HG03045 (cell line): ENCODE measurements around the gene SUPT20H.
"Not testable (repeated sequence)": the region's sequence is repeated elsewhere in the genome, so short reads cannot be mapped to it uniquely, and the experiment has no call there.

Experiments
- ATAC-seq: cut with Tn5 transposase; IDR thresholded peaks from one replicate; pipeline ENCODE4 v1.9.1; 2021; ENCODE audit warnings: mild to moderate bottlenecking, moderate library complexity; ENCODE audit not compliant: unreplicated experiment

Gene SUPT20H

DNA sequence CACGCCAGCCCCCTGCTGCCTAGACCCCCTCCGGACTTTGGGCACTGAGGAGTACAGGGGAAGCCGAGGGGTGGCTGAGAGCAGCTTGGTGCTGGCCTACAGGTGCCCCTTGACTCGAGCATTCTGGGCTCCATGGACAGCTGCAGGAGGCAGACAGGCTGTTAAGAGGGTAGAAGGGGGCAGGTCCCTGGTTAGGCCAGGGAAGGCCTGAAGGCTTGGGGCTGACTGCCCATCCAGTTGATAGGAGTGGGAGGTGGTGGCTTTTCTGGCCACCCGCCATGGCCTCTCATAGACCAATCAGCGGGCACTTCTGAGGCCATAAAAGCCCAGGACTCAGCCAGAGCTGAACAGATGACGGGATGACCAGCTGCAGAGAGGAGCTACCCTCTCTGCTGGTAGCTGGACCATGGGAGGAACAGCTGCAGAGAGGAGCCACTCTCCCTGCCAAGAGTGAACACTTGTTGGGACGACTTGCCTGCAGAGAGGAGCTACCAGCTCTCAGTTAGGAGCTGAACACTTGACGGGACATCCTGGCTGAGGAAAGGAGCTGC, 10.7 kb upstream of the SUPT20H start:
- no peak for ATAC-seq

DNA sequence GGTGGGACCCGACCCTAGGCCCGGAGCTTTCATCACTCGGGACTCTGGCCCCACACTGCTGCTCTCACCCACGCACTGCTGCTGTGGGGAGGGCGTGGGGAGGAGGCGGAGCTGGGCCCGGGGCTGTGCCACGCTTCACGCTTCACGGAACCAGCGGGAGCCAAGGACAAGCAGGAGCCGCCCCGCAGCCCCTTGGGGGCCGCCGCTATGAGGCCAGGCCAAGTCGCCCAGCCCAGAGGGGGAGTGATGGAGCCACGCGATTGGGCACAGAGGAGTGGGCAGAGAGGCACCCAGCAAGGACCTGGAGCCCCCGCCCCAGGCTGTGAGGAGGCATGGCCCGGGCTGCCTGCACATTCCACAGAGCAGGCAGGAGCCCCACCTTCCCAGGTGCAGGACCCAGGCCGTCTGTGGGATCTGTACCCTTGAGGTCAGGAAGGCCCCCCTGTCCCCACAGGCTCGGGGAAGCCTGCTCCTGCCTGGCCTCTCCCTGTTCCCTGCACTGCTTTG, 10.2 kb upstream of the SUPT20H start:
- no peak for ATAC-seq

DNA sequence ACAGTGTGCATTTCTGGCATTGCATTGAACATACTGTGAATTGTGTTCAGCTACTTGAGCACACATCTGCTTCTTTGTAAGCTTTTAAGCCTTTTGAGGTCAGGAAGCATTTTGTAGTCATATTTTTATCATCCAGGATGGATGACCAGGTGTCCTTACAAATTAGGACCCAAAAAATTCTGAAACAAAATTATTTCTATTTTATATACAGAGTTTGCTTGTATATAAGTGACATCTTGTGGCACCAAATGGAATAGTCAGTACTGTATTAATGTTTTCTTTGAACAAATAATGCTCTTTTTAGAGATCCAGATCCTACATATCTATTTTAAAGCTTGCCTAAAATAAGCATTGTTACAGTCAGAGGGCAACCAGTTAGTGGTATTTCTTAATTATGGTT, 9.5 kb upstream of the SUPT20H start:
- ATAC-seq = no peak

DNA sequence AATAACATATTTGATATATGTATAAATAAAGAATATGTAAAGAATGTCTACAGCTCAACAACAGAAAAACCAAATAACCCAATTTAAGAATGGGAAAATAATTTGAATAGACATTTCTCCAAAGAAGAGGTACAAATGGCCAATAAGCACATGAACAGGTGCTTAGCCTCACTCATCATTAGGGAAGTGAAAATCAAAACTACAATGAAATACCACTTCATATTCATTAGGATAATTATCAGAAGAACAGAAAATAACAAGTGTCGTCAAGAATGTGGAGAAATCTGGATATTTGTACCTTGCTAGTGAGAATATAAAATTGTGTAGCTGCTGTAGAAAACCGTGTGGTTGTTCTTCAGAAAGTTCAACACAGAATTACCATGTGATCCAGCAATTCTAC, 8.4 kb upstream of the SUPT20H start:
- ATAC-seq = no peak

DNA sequence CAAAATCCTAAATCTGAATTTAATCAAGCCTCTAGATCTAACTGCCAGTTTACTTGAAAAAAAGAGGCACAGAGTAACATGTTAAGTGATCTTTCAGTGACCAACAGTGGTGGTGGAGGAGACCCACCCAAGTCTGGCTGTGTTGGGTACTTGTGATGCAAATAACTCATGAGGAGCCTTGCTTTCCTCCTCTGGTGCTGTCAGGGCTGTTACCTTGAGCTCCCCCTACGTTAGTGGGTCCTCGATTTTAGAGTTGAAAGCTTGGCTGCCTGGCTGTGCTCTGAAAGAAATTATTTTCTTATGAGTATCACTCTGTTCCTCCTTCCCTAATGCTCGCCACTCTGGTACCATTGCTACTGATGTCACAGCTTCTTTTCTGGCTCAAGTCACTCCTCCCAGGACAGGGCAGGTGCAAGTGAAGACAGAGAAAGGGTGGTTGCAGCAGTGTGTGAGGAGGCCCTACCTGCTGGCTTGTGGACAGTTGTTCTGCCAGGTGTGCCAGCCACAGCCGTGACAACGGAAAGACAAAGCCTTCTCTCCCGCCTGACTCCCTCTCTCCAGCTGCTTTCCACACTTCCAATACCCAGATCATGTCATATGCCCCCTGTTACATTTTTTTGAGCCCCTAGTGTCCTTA, 6.5 kb upstream of the SUPT20H start:
- ATAC-seq = no peak

DNA sequence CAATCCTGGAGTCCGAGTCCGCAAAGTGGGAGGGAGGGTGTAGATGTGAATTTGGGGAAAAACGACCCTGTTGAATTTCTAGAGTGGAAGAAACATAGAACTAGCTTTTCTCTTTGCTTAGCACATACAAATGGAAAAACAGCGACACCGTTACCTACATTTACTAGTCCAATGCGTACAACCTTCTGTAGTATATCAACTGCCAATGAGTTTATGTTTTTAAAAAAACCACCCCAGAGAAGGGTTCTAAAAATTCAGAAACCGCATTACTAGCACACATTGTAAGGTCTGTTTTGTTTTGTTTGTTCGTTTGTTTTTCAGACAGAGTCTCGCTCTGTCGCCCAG, 332 bp upstream of the SUPT20H start:
- peak; percentile 15 for ATAC-seq

DNA sequence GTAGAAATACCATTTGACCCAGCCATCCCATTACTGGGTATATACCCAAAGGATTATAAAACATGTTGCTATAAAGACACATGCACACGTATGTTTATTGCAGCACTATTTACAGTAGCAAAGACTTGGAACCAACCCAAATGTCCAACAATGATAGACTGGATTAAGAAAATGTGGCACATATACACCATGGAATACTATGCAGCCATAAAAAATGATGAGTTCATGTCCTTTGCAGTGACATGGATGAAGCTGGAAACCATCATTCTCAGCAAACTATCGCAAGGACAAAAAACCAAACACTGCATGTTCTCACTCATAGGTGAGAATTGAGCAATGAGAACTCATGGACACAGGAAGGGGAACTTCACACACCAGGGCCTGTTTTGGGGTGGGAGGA, 3.3 kb downstream of the SUPT20H start:
- ATAC-seq = not testable (repeated sequence)

DNA sequence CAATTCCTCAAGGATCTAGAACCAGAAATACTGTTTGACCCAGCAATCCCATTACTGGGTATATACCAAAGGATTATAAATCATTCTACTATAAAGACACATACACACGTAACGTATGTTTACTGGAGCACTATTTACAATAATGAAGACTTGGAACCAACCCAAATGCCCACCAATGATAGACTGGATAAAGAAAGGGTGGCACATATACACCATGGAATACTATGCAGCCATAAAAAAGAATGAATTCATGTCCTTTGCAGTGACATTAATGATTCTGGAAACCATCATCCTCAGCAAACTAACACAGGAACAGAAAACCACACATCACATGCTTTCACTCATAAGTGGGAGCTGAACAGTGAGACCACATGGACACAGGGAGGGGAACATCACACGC, 6.4 kb downstream of the SUPT20H start:
- not testable (repeated sequence) for ATAC-seq

DNA sequence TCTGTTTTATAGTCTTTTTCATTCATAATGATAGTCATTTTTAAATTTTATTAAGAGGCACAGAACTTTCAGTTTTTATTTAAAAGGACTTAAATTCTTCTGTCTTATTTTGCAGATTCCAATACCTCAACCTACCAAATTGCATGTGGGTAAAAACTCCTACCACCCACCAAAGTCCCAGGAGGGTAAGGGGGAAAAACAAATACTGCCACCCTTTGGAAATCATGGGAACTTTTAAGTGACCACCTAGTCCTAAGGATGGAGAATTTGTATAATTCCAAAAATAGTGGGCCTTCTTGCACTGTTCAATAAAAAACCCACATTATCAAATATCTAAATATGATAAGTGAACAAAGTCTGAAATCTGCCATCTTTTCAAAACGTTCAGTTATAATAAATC, 9.7 kb downstream of the SUPT20H start:
- no peak for ATAC-seq

DNA sequence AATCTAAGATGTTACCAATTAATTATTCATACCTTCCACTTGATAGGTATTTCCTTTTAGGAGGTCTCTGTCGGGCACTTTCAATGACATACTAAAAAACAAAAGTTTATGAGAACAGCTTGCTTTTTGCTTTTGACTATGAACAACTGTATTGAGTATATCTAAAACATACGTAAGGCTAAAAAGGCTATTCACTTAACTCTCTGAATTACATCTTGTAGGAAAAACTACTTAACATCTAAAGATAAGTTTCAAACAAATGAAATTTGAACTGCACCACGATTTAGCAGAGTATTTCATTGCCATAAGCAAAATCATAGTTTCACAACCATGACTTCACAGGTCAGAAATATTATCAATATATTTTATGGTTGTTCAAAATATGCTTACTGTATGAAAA, 11.6 kb downstream of the SUPT20H start:
- ATAC-seq = no peak

DNA sequence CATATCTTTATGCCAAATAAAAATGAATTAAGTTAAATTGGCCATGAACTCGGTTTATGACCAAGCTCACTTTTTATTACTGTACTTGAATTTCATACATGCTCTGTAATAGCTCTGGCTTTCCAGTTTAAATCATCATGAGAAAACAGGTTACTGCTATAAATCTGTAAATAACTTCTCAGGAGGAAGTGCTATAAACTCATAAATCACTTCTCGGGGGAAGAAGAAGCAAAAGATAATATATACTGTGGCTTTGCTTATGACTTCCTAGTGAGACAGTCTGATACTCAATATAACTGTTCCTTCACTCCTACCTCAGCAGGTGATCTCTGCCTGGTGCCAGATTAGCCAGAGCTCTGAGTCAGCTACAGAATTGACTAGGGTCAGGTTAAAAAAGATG, 12.5 kb downstream of the SUPT20H start:
- ATAC-seq = no peak

DNA sequence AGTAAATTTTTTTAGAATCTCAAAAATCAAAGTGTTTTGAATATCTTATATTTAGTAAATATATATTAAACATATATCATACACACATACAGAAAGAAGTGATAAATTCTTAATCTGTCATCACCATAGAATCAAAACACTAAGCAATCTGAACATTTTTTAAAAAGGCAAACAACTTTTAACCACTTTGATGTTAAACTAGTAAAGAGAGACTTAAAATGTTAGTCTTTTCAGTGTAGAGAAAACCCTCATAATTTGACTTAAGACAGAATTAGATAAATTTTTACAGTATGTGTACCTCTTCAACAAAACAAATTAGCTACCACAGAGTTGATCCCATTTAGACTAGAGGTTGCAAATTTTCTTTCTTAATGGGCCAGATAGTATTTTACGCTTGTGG, 13.4 kb downstream of the SUPT20H start:
- ATAC-seq = no peak

DNA sequence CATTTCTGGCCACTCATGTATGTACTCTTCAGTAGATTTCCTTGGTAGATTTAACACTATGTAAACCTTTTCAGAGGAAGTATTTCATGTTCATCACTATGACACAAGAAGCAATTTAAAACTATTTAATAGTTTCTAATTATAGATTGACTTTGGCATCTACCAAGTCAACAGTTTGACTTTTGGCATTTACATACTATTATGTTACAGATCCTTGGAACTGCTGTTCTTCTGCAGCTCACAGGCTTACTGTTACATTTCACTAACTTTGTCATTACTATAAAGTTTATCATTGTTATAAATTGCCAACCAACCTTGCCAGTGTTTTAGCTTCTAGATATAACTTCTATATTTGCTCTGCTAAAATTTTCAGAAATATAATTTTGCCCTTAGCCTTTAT, 18.7 kb downstream of the SUPT20H start:
- ATAC-seq = no peak

DNA sequence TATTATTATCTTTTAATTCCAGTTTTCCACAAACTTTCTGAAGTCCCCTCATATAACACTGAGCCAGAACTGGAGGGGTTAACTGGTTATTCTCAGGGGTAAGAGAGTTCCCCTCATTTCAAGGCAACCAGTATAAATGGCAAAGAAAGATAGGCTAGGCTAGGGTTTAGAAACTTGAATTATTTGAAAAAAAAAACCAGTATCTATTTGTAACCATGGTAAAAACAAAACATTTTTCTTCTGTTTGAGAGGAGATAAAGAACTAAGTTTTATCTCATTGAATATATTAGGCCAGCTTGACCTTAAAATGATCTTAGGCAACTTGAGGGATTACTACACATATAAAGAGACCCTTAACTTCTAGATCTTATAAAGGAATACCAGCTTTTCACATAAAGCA, 19.6 kb downstream of the SUPT20H start:
- no peak for ATAC-seq

DNA sequence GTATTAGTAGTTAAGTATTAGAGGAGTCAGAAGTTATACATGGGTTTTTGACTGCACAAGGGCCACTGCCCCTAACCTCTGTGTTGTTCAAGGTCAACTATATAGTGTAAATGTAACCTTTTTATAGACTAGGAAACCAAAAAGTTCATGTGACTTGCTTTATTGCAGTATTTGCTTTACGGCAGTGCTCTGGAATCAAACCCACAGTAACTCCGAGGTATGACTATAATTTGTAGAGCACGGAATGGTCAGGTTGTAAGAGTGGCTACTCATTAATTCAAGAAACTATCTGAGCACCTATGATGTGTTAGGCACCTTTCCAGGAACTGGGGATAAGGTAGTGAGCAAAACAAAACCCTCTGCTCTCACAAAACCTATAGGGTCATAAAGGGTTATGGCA, 22.2 kb downstream of the SUPT20H start:
- no peak for ATAC-seq

DNA sequence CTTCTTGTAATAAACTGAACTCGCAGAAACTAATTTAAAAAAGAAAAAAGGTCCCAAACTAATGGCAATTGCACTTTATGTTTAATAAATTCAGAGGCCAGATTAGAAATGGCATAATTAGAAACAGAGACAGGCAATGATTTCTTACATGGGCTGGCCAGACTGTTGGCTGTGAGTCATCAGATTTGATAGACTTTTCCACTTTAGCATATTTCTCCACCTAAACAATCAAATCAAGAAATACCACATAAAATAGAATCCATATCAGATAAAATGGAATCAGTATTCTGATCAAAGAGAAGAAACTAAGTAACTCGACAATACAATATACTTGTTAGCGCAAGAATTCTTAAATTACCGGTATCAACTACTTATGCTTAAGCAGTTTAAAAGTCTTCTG, 29.9 kb downstream of the SUPT20H start:
- ATAC-seq = no peak

DNA sequence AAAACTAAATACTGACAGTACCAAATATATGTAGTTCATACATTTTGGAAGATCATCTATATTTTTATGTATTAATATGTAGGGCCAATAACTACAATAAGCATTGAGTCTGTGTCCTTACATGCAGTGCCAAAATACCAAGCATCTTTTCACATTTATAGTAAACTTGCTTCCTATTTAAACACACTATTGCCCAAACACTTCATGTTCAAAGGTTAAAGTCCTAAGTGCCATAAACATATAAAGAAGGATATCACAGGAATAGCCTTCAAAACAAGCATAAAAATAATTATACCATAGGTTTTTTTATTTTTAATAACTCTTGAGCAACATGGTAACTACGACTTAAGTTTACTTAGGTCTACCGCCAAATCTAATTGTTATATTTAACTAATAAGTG, 31.8 kb downstream of the SUPT20H start:
- no peak for ATAC-seq

DNA sequence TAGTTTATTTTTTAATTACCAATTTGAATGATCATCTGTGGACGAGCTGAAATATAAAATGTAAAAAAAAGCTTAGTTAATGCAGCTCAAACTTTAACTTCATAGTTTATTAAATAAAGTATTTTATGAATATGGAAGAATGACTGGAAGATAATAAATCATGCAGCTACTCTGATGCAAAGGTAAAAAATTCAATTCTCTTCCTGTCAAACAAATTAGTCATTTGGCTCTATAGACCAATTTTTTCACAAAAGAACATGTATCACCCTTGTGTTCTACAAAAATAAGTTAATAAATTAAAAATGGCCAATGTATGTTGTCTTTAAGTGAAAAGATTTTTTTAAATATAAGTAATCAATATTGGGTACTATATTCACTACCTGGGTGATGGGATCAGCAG, 32.7 kb downstream of the SUPT20H start:
- no peak for ATAC-seq

DNA sequence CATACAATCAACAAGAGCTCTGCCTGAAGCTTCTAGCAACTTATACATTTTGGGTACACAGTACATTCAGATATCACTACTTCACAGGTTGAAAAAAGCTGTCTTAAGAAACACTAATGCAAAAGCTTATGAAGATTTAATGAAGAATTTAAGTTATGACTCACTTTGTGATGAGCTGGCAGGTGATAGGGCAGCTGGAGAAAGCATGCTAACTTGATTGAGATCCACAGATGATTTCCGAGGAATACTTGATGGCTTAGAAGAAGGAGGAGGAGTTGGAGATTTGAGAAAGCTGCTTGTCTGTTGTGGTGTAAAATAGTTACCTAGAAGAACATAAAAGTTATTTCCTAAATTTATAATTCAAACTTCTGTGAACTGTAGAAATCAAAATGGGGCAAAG, 35.6 kb downstream of the SUPT20H start:
- ATAC-seq = no peak

DNA sequence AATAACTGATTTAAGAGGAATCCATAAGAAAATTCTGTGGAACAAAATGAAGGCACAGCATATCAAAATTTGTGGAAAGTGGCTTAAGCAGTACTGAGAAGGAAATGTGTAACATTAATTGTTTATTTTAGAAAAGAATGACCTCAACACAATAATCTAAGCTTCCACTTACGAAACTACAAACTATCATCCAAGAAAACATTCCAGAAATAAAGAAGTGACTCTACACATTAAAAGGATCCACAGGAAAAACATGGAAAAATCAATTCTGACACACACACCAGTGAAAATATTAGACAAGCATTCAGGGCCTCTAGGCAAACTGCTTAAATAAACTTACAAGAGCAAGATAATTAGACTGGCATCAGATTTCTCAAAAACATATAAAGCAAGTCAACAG, 44.9 kb downstream of the SUPT20H start:
- no peak for ATAC-seq

DNA sequence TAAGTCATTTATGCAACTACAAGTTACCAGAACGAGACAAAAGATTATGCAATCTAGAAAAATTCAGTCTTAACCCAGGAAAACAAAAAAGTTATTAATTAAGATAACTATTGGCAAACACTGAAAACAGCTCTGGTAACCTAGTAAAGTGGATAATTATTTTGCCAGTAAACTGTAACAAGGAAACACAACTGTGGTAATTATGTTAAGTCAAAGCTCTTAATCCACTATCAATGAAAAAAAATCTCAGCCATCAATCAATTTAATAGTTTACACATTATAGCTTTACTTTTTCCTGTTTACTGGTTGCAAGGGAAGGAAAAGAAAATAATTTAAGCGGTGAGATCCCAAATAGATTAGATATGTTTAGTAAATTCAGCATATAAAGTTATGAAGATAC, 47.7 kb downstream of the SUPT20H start:
- ATAC-seq = no peak

DNA sequence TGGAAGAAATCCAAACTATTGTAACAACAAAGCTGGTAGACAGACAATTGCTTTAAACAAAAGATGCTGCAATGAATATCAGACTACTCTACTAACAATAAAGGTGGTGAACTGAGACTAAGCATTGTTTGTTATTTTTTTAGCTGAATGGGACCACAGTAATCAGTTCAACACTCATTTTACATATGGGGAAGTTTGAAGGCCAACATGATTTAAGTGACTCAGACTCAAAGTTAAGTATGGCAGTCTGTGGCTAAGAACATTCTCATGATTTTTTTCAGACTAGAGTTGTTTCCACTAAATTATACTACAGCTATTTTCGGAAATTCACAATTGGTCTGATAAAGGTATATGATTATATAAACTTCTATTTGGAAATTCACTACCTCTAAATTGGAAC, 48.5 kb downstream of the SUPT20H start:
- ATAC-seq = no peak

DNA sequence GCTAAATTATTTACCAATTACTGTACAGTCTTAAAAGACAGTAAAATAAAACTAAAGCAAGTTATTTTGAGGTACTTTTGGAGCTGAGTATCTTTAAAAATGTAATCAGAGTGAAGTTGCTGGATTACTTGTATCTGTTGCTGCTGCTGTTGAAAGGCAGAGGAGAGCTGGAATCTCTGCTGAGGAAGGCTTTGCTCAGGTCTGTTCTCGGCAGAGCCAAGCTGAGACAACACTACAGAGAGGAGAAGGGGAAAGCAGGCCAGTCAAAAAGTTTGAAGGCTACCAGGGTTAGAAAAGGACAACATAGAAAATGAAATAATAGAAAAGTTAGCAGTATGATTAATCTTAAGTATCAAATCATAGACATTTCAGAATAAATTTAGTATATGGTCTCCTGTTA, 49.1 kb downstream of the SUPT20H start:
- ATAC-seq = no peak
